SK-N-DZ (cell line): ENCODE results near the gene PPP1R1C.

ENCODE experiments used
- DNase-seq: peaks from one replicate; pipeline ENCODE4 v3.0.0-alpha.2; 2015; ENCODE audit warnings: low spot score

PPP1R1C gene

DNA sequence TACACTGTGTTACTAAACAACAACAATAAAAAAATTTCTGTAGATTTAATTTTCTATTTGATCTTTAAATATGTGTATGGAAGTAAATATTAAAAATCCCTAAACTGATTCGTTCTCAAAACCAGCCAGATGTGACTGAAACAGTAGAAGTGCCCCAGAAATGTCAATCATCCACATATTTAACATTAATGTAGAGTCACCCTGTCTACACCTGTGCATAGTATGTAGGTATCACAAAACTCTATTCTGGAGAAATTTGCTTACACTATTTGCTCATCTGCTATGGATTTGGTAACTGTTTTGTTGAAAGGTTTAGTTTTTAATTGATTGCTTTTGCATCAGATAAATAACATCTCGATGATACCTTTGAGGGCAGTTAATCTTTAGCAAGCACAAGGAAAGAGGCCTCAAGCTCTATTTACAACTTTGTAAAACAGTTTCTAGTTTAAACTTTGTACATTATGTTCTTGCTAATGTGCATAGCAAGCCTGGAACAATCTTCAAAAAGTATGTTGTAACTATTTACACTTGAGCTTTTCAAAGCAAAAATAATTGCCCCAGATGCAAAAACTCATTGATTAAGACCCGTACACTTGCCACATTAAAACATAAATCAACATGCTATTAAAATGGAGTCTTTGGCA lies 76.8 kb downstream of the PPP1R1C start:
- no peak for DNase-seq

DNA sequence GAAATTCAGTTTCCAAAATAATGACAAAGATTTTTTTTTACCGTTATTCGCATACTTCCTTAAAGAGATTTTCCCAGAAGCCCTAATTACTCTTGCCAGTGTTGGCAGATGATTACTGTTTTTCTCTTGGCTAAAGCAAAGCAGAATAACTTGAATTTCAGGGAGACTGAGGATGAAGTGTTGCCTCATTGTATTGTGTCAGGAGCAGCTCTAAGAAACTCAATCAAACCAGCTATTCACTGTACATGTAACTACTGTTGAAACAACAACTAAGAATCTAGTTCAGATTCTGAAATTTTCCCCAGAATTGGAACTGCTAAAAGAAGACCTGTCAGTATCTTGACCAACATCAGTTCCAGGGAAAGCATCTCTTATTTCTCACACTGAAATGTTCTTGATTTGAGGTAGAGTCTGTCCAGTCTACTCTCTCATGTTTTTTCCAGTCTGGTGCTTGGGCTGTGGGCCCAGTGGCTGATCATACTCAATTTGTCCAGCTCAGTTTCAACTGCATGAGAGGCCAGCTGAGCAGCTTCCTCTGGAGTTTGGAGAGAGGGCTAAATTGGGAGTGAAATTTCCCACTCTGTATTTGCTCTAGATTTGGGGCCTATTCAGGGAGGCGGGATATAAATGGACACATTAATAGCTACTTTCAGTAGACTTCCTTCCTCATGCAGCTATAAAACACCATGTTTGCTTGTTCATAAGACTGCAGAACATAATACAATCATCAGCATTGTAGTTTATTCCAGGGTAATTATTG lies 78.5 kb downstream of the PPP1R1C start:
- no peak for DNase-seq

DNA sequence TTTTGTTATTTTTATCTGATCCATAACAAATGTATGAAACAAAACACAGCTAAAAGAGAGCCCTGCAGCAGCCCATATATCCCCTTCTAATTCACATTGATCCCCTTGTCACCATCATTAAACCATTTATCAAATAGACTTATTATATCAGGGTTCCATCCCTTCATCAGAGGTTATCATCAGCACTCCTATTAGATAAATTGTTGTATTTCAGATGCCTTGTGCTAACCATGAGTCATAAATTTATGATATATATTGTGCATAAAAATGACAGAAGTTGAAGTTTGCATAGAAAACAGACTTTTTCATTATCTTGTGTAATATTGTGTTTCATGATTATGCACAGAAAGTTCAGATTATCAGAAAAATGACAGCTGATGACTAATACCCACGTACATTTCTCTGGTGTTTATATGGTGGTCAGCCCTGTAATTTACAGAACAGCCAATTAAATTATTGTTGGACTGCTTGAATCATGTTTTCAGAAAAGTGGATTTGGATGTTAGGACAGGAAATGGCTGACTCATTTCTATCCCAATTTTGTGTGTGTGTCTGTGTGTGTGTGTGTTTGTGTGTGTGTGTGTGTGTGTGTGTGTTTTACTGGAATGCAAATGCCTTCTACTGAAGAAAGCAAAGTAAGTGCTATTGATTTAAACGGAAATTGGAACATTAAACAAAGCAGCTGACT lies 80.9 kb downstream of the PPP1R1C start:
- DNase-seq = no peak

DNA sequence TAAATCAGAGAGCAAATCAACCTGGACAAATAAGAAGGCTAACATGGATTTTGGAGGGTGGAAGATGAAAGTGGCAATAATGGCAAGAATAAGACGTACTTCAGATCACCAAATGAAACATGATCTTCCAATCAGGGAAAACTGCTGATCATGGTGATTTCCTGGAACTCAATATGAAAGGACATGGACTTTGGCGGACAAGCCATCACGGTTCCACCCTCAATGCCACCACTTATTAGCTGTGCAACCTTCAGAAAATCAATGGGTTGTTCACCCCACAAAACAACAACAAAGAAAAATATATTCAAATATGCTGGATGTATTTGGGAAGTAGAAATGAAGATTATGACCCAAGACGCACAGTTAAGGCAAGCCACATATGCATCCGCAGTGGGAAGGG lies 81.7 kb downstream of the PPP1R1C start:
- no peak for DNase-seq

DNA sequence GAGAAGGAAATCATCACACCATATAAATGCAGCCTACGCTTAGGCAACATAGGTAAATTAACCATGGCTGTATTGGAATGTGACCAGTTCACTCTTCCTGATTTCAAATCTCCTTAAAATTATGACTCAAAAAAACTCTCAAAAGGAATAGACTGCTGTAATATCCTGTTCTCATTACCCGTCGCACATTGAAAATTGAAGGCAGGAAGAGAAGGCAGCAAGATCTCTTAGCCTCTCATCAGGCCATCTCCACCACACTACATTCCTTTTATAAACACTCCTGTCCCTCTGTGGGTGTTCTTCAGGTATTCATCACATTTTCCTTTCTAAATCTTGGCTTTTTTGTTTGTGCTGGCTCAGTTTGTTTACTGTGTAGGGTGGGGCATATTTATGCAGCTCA lies 83.2 kb downstream of the PPP1R1C start:
- DNase-seq = no peak

DNA sequence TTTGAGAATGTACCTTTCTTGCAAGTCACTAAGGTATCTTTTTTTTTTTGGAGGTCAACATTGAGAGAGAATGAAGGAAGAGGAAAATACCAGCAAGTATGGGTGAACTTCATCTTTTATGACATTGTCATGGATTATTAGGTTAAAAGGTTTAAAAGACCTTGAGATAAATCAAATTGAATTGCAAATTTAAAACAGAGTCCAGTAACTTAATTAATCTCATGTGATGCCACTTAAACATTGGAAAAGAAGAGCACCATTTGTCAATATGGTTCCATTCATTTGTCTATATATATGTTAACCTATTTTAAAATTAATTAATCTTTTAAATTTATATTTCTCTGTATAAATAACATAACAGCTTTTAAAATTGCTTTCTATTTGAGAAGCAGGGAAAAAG lies 83.8 kb downstream of the PPP1R1C start:
- DNase-seq = peak; percentile 44

- peak; percentile 10 for DNase-seq
These were observed 84.3 kb downstream of the PPP1R1C start for GRCh38 chr2:182069908-182070307.

GRCh38 chr2:182070736-182071135 lies 85.1 kb downstream of the PPP1R1C start:
- DNase-seq = no peak

DNA sequence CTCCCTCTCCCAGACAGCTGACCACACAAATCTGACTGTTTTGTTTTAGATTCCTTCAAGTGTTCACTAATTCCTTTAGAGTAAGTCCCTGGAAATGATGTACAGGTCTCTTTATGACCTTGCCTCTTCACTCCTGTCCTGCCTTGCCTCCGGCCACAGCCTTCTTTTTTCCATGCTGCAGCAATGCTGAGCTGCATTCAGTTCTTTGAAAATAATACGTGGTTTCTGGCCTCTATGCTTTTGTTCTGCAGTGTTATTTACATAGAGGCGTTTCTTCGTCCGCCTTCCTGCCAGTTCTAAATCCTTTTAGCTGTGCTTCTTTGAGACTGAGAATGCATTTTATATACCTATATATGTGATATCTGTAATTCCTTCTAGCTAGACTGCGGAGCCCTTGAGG lies 87.2 kb downstream of the PPP1R1C start:
- DNase-seq = no peak

DNA sequence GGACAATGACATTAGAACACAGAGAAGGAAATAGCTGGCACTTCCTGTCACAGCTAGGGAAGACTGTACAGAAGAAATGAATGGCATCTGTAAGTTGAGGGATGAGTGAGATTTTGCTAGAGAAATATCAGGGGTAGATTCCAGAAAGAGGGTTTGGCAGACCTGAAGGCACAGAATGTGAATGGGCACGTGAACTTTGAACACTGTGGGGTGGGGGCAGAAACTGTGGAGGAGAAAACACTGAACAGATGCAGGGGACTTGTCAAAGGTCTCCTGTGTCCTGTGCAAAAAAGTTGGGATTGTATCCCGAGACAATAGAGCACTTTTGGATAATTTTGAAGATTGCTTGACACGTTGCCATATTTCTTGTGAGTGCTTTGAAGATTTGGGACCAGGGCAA lies 88.0 kb downstream of the PPP1R1C start:
- no peak for DNase-seq

GRCh38 chr2:182077023-182077422 lies 91.4 kb downstream of the PPP1R1C start:
- DNase-seq = no peak

DNA sequence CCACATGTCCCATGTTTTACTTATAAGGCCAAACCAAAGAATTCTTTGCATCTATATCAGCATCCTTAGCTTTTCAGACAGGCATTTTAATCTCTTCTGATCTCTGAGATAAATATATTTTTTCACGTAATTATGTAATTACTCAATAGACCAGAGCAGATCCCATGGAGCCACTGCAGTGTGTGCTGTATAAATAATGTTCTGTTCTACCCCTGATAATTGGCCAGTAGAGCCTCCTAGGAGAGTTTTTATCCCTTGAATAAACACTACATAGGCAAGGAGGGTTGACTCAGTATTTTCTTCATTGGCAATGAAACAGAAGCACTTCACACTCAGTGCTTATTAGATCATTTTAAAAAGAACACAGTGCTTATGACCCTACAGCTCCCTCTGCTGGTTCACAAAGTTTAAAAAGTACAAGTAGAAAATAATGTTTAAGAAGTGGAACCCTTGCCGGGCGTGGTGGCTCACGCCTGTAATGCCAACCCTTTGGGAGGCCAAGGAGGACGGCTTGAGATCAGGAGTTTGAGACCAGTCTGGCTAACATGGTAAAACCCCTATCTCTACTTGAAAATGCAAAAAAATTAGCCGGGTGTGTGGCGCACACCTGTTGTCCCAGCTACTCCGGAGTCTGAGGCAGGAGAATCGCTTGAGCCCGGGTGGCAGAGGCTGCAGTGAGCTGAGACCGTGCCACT lies 91.9 kb downstream of the PPP1R1C start:
- peak; percentile 74 for DNase-seq

GRCh38 chr2:182078988-182079602 lies 93.4 kb downstream of the PPP1R1C start:
- DNase-seq = no peak

GRCh38 chr2:182080493-182080892 lies 94.8 kb downstream of the PPP1R1C start:
- no peak for DNase-seq

DNA sequence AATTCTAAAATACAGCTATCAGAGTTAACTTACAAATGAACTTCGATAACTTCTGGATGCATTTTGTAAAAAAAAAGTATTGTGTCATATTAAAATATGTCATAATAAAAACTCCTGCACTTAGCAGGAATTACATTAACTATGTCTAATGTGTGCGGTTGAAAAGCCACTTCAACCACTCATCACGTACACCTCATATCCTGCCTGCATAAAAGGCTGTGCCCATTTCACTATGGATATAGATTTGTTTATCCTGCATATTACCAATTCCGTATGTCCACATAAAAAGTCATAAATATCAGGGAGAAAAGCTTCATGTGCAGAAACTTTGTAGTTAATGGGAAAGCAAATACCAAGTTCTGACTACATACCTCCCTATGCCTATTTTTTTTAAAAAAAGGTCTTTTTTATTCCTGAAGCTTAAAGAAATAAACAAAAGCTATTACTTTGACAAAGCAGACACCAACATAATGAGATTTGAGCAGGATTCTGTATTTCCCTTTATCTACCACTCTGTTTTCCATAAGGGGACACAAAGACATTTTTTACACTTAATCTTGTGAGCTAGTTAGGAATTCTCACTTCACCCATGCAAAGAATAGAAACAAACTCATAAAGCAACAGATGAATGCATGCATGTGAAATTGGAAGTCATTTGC lies 96.1 kb downstream of the PPP1R1C start:
- DNase-seq = no peak

DNA sequence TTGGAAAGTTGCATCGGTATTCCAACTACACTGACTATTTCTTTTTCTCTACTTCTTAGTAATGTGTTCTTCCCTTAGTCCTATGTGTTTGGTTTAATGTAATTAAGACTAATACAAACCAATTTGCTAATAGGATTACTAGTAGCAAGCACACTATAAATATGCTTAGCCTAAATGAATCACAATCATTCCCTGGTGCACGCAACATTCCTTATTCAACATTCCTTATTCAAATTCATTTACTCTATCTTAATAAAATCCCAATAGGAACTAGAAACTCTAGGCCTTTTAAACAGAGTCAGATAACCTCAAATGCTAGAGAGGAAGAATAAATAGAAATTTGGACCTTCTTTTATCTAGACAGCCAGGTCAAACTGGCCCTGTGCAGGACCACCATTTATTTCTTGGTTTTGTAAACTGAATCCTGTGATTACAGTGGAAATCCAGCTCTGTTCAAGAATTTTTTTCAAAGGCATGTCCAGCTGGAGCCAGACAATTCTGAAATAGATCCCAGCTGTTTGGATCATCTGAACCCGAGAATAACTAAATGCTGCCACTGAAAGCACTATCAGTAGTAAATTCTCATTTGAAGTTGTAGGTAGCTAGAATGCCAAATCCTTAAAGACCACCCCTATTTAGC lies 103.1 kb downstream of the PPP1R1C start:
- DNase-seq = no peak

- no peak for DNase-seq
These were observed 104.8 kb downstream of the PPP1R1C start for GRCh38 chr2:182090486-182090885.

DNA sequence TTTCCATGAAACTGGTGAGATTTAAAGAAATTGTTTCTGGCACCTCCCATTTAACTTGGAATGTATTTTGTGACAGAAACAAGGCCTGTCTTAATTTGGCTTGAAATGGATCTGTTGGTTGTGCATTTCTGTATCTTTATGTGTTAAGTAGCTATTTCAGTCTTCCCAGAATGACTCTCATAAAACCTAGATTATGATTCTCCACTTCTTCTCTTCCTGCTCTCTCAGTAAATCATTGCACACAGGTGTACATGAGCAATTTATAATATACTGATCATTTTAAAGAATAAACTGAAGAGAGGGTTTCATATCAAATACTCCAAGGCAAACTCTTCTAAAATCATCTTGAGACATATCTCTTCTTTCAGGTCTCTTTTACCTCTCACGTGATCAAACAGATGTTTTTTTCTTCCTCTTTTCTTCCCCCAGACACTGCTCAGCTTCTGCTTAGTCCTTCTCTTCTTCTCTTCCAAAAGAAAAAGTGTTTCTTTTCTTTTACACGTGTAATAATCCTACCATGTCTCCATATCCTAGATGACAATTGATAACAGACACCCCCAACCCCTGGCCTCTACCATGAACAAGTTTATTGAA lies 112.0 kb downstream of the PPP1R1C start:
- DNase-seq = no peak

DNA sequence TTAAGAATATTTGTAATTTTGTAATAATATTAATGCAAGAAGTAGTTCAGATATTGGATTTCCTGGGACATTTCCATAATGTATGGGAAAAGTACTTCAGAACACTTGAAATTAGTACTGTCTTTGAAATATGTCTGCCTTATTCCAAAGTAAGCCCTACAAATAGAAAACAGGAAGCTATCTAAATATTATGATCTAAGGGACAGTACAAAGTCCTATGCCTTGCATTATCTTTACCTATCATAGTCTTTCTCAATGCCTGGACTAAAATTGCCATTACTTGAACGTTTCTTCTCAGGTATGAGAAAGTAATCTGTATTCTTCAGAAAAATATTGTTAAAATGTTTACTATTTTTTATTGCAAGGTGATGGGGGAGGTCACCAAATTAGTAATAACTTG lies 113.0 kb downstream of the PPP1R1C start:
- no peak for DNase-seq

DNA sequence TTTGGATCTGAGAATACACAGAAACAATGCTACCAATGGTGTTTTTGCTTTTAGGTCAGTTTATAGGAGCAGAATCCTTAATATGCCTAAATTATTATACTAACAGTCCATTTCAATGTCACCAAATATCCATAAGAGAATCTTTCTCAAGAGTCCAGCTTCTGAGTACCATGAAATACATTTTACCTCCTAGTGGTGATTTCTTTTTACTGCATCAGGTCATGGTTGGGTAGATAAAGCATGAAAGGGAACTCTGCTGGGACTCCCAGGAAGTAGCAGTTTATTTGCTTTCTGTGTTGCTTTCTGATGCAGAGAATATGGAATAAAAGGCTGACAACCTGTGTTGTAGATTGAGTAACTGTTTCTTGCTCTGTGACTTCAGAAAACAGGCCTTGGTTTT lies 115.6 kb downstream of the PPP1R1C start:
- DNase-seq = peak; percentile 10
